HG03432 (cell line): ENCODE data around the gene ZMYND11.
"Not testable (repeated sequence)": the region's sequence is repeated elsewhere in the genome, so short reads cannot be mapped to it uniquely, and the experiment has no call there.

Experiments
- ATAC-seq: cut with Tn5 transposase; IDR thresholded peaks from one replicate; pipeline ENCODE4 v1.9.1; 2021; ENCODE audit warnings: mild to moderate bottlenecking, moderate library complexity; ENCODE audit not compliant: unreplicated experiment

Gene ZMYND11

DNA sequence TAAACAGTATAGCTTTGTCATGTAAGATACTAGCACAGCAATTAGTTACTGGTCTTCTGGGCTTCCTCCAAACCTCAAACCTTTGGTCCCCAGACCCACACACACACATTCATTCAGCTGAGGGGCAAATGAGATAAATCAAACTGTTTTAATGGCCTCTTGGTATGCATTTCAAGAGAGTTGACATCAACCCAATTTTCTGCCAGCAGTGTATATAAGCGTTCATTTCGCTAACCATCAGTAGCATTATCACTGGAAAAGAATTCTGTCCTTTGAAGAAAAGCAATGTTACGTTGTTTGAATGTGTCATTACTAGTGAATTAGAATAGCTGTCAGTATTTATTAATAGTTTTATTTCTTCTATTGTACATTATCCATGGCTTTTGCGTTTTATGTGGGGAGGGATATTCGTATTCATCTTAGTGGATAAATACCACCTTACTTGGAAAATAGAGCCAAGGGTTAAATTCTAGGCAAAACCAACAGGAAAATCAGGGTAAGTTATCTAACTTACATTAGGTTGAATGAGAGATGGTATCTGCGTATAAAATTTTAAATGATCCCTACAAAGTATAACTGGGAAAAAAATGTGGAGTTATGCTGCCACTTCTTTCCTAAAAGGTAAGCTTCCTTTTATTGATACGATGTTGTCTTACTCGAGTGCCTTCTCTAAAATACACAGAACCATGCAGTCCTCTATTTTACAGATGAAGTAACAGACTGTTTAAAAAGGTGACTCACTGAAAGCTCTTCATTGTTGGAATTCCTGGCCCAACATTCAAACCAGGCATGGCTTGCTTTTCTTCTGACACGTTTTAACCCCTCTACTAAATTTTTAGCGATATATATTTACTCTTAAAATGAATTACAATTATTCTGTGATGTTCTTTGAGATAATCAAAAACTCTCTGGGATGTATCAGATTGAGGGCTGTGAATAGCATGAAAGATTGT is 2.0 kb upstream of the ZMYND11 start:
- ATAC-seq, result no peak

GRCh38 chr10:134247-135131 is 766 bp upstream of the ZMYND11 start:
- ATAC-seq, result peak; percentile 47

GRCh38 chr10:135601-136464 is 578 bp downstream of the ZMYND11 start:
- ATAC-seq, result peak; percentile 38

DNA sequence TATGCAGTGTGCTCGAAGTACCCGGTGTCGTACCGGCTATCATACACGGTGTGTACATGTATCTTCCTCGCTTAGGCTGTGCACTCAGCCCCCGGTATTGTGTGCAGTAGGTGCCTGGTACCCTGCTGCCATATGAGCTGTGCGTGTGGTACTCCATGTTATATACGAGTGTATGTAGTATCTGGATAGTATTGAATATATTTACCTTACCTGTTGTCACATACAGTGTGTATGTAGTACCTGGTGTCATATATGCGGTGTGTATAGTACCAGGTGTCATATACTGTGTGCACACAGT is 1.2 kb downstream of the ZMYND11 start:
- ATAC-seq, result peak; percentile 15

DNA sequence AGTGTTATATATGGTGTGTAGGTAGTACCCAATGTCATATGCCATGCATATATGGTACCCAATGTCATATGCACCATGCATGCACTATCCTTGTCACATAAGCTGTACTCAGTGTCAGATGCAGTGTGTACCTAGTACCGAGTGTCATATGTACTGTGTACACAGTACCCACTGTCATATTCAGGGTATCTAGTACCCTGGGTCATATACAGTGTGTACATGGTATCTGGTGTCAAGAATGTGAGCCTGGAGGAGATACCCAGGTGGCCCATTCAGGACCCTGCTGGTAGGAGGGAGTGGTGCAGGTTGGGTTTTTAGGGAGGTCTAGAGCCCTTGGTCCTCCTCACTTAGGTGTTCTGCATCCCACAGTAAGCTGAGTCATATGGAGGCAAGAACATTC is 1.8 kb downstream of the ZMYND11 start:
- peak; percentile 21 for ATAC-seq

DNA sequence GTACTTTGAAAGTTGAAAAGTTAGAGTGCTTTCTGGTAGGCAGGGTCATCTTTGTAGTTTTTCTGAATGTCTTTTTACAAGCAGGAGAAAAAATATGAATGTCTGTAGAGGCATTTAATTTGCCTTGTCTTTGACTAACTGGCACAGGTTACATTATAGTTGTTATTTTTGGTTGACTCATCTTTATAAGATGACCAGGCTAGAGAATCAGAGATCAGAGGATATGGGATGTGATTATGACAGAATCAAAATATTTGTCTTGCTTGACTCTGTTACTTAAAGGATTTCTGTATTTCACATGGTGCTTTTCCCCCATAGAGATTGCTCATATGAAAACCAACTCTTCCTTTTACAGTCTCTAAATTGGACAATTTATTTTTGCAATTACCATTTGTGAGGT is 2.4 kb downstream of the ZMYND11 start:
- ATAC-seq, result no peak

- ATAC-seq, result no peak
Observed at GRCh38 chr10:142371-142770, 7.1 kb downstream of the ZMYND11 start.

GRCh38 chr10:152915-153314 is 17.7 kb downstream of the ZMYND11 start:
- ATAC-seq, result no peak

- no peak for ATAC-seq
Observed at GRCh38 chr10:154348-154747, 19.1 kb downstream of the ZMYND11 start.

DNA sequence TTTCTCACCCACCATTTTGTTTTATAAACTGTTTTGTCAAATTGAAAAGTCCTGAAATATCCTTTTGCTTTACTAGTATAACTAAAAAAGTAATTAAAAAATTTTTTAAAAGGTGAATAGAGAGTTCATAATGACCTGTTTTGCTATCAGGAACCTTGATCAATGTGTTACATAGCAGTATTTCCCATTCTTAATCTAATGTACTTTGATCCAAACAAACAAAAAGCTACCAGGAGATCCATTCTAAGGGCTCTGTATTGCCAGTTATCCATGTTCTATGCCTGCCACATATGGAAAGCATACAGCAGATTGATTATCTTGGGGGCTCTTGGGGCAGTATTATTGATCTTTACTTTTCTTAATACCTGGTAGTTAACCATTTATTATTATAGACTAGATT is 32.1 kb downstream of the ZMYND11 start:
- no peak for ATAC-seq

- ATAC-seq, result no peak
Observed at GRCh38 chr10:173741-174140, 38.5 kb downstream of the ZMYND11 start.

DNA sequence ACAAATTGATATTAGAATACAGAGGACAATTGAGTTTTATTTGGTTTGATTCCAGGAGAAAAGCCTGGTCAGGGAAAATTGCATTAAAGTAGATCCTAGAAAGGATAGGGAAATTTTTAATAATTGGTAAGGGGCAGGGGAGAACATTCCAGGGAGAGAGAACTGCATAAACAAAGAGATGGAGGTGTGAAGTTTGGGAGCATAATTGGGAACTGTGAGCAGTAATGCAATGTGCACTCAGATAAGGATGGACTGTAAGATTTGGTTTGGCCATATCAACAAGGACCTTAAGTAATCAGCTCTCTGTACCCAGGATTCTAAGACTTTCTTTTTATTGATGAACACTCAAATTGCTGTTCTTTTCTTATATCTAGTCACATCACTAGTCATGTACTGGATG is 41.4 kb downstream of the ZMYND11 start:
- ATAC-seq, result no peak

GRCh38 chr10:178208-178607 is 43.0 kb downstream of the ZMYND11 start:
- no peak for ATAC-seq

DNA sequence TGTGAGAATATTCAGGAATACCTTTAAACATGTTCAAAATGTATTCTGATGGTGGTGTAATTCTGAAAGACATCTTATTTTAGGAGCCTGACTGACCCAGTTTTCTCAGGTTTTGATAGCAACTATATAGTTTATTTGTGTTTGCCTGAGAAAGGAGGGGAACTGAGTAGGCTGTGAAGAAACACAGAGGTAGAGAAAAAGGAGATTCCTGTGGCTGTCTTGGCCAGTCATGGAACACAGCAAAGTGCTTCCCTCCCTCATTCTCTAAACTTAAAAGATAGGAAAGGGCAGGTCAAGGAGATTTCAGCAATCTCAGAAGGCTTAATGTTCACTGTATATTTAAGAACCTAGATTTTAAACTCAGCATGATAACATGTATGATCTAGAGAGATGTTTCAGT is 43.5 kb downstream of the ZMYND11 start:
- ATAC-seq, result no peak

- ATAC-seq, result peak; percentile 68
Observed at GRCh38 chr10:182441-183201, 47.4 kb downstream of the ZMYND11 start.

DNA sequence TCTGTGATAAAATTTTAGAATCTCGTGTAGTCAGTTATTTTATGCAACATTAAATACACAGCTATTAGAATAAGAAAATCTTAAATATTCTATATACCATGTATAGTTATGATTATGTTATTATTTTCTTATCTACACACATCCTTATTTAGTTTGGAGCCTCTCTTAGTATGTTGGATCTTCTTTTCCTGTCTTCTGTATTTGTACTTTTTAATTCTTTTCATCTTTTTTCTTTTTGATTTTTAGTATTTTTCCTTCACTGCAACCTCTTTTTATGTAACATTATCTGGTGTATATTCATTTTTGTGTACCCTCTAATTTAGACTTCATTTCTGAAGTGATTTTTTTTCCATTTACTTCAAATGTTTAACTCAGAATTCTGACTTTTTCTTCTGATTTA is 48.9 kb downstream of the ZMYND11 start:
- ATAC-seq, result no peak

DNA sequence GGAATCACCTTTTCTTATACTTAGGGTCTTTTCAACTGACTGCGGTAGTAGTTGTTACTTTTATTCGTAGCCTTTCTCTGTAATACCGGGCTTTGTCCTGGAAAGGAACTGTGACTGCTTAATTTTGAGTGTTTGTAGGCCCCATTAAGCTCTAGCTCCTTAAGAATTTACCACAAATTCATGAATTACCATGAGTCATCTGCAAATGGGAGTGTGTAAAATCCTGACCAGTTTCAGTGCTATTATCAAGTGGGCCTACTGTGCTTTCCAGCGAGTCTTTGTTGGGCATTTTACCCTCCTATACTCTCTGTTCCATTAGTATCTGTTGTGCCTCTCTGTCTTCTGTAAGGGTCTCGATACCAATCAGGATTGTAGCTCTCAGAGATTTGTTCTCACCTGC is 49.7 kb downstream of the ZMYND11 start:
- ATAC-seq, result no peak

DNA sequence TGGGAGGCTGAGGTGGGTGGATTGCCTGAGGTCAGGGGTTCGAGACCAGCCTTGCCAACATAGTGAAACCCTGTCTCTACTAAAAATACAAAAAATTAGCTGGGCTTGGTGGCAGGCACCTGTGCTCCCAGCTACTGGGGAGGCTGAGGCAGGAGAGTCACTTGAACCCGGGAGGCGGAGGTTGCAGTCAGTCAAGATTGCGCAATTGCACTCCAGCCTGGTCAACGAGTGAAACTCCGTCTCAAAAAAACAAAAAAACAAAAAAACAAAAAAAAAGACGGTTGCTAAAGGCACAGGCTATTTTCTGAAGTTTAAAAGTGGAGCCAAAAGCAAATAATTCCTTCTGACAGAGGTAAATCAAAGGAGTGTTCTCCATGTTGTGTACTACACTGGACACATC is 50.3 kb downstream of the ZMYND11 start:
- not testable (repeated sequence) for ATAC-seq

DNA sequence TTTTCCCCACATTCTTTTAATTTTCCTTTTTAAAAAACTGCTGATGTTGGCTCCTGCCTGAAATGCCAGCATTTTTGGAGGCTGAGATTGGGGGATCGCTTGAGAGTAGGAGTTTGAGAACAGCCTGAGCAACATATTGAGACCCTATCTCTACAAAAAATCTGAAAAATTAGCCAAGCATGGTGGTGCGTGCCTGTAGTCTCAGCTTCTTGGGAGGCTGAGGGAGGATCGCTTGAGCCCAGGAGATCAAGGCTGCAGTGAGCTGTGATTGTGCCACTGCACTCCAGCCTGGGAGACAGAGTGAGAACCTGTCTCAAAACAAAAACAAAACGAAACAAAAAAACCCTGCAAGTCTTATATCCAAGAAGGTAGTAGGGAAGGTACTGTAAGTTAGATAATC is 51.7 kb downstream of the ZMYND11 start:
- ATAC-seq, result no peak

DNA sequence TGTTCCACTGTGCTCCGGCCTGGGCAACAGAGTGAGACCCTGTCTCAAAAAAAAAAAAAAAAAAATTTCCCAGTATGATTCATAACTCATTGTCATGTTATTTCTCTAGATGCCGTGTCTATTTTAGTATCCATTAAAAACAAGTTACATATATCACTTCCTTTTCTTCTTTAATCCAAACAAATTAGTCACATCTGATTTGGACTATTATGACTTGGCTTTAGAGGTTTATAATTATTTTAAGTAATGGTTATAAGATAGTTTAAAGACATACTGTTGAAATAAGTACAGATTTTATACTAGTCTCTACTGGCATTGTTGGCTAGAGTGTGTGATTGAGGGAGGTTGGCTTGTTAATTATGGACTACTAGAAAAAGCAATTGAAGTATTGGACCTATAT is 53.3 kb downstream of the ZMYND11 start:
- ATAC-seq, result no peak
